Thoracic aorta (tissue), 2 donors: Measurements from ENCODE around the gene PTPRJ. TPM values are rescaled to one million over a fixed set of nuclear protein-coding genes. Genes with fewer than 3 reads are reported as not detected.
A peak's percentile ranks its signal among the peaks of the same experiment; 100 is the strongest.

Experiments
- ATAC-seq: fragments of 150-250 bp; one replicate; pipeline ENCODE4 v1.8.0; 2017; ENCODE audit warnings: low read depth; ENCODE audit not compliant: insufficient number of reproducible peaks, low FRiP score
- DNase-seq: peaks from one replicate; pipeline ENCODE4 v3.0.0-alpha.2; 2020; ENCODE audit warnings: low spot score
- H3K27ac ChIP-seq, 2 donors: fragments of 200-600 bp; sonication (generic); 1 replicate in 1 of 2; 2 replicates in 1 of 2; pipeline ENCODE4 v1.5.1; 2016; ENCODE audit warnings: mild to moderate bottlenecking in 2 of 2, moderate library complexity in 2 of 2
- H3K27me3 ChIP-seq: fragments of 200-600 bp; sonication (generic); replicated peaks from 2 replicates; pipeline ENCODE4 v1.6.0; 2016; ENCODE audit warnings: mild to moderate bottlenecking; ENCODE audit not compliant: insufficient read depth
- H3K36me3 ChIP-seq: fragments of 200-600 bp; sonication (generic); one replicate; pipeline ENCODE4 v1.5.1; 2016
- H3K4me1 ChIP-seq, 2 donors: fragments of 200-600 bp; sonication (generic); 1 replicate in 1 of 2; 2 replicates in 1 of 2; pipeline versions ENCODE4 v1.5.1 to v1.6.0; 2016; ENCODE audit warnings: low read depth in 2 of 2, mild to moderate bottlenecking in 1 of 2; ENCODE audit not compliant: control insufficient read depth in 1 of 2
- H3K4me3 ChIP-seq: fragments of 200-600 bp; sonication (generic); 2 replicates; pipeline ENCODE4 v1.5.1; 2016; ENCODE audit warnings: mild to moderate bottlenecking
- H3K9me3 ChIP-seq: fragments of 200-600 bp; sonication (generic); 2 replicates; pipeline ENCODE4 v1.5.1; 2016
- CTCF ChIP-seq: fragments of 200-600 bp; sonication (generic); IDR thresholded peaks from one replicate; pipeline ENCODE4 v1.5.1; 2019; ENCODE audit warnings: antibody characterized with exemption
- total RNA-seq, 2 donors: library from RNA; depleted of rRNA; stranded (reverse); fragments of >200 nt; gene quantifications; one replicate each; pipeline versions ENCODE4 v1.1.0 to v1.2.3, GENCODE V29; 2016

Gene PTPRJ
- total RNA-seq, 2 donors from 2014 or later: 20.4 to 20.9 TPM

DNA sequence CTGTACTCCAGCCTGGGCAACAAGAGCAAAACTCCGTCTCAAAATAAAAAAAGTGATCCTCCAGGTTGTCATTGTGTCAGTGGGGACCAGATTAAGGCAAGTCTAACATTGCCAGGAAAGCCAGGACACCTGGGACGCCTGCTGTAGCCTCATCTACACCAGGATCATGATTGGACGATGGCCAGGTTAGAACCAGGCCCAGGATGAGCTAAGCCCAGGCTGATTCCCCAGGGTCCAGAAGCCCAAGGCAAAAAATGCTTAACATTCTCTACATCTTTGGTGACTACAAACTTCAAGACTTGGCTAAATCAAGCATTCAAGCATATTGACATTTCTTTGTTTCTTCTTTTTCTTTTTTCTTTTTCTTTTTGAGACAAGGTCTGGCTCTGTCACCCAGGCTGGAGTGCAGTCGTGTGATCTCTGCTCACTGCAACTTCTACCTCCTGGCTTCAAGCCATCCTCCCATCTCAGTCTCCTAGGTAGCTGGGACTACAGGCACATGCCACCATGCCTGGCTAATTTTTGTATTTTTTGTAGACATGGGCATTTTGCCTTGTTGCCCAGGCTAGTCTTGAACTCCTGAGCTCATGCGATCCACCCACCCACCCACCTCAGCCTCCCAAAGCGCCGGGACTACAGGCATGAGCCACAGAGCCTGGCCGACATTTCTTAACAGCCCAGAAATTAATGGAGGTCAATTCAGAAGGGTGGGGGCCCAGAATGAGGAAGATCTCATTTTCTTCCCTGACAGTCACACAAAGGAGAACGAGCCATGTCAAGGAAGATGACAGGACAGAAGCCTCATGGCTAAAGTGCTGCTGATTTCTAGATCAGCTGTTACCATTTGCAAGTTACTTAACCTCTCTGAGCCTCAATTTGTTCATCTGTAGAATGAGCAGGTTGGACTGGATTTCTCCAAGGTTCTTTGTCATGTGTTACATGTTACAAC lies 12.5 kb upstream of the PTPRJ start:
- no peak for DNase-seq
- Histone ChIP-seq H3K4me3 (no peak overlapping the region), H3K27ac (no peak overlapping the region), H3K9me3 (no peaks in the 10 kb centered on the region), H3K27me3 (no peaks in the 10 kb centered on the region), H3K36me3 (no peaks in the 10 kb centered on the region), H3K4me1 (no peaks in the 10 kb centered on the region)
- ATAC-seq: no peak
- no peak for TF ChIP-seq CTCF

- Histone ChIP-seq H3K27me3 (no peaks in the 10 kb centered on the region), H3K4me3 (no peak overlapping the region), H3K4me1 (peaks cover 5 to 13% of the 10 kb centered on the region in 2 donors), H3K9me3 (no peaks in the 10 kb centered on the region), H3K27ac (no peak overlapping the region), H3K36me3 (no peaks in the 10 kb centered on the region)
- TF ChIP-seq CTCF: no peak
- ATAC-seq (no peak), DNase-seq (no peak)
Measured at GRCh38 chr11:47969401-47969800, 11.0 kb upstream of the PTPRJ start.

GRCh38 chr11:47971501-47971900 lies 8.9 kb upstream of the PTPRJ start:
- ATAC-seq (no peak), DNase-seq (no peak)
- TF ChIP-seq CTCF: no peak
- Histone ChIP-seq H3K4me3 (no peak overlapping the region), H3K27ac (no peak overlapping the region), H3K36me3 (no peaks in the 10 kb centered on the region), H3K27me3 (no peaks in the 10 kb centered on the region), H3K4me1 (peaks cover 16 to 25% of the 10 kb centered on the region in 2 donors), H3K9me3 (no peaks in the 10 kb centered on the region)

GRCh38 chr11:47973173-47973572 lies 7.2 kb upstream of the PTPRJ start:
- Histone ChIP-seq H3K4me1 (peaks cover 16 to 25% of the 10 kb centered on the region in 2 donors), H3K36me3 (no peaks in the 10 kb centered on the region), H3K4me3 (no peak overlapping the region), H3K27ac (peak overlapping the region; percentile 85 to 88), H3K9me3 (no peaks in the 10 kb centered on the region), H3K27me3 (no peaks in the 10 kb centered on the region)
- no peak for ATAC-seq
- TF ChIP-seq CTCF: no peak
- no peak for DNase-seq

- H3K27ac ChIP-seq: no peak overlapping the region
- H3K27me3 ChIP-seq: no peaks in the 10 kb centered on the region
- no peak for ATAC-seq
Measured at GRCh38 chr11:47976931-47977330, 3.4 kb upstream of the PTPRJ start.

More at GRCh38 chr11:47976931-47977330, 3.4 kb upstream of the PTPRJ start:
- no peaks in the 10 kb centered on the region for H3K9me3 ChIP-seq
- TF ChIP-seq CTCF: no peak
- H3K4me3 ChIP-seq: no peak overlapping the region
- DNase-seq: no peak
- H3K36me3 ChIP-seq: no peaks in the 10 kb centered on the region
- H3K4me1 ChIP-seq: peaks cover 20 to 32% of the 10 kb centered on the region in 2 donors
